BE2C (cell line): ENCODE data around the gene BMP8A.
"Not testable (repeated sequence)": the region's sequence is repeated elsewhere in the genome, so short reads cannot be mapped to it uniquely, and the experiment has no call there.

Experiments
- DNase-seq: peaks from one replicate; pipeline ENCODE4 v3.0.0-alpha.2; 2020
- H3K27me3 ChIP-seq: fragments of 250-450 bp; sonication (Bioruptor Pico); 2 replicates; pipeline ENCODE4 v1.5.1; 2020; ENCODE audit warnings: mild to moderate bottlenecking
- H3K36me3 ChIP-seq: fragments of 250-450 bp; sonication (Bioruptor Pico); 2 replicates; pipeline ENCODE4 v1.5.1; 2020; ENCODE audit warnings: mild to moderate bottlenecking
- H3K4me1 ChIP-seq: fragments of 250-450 bp; sonication (Bioruptor Pico); 2 replicates; pipeline ENCODE4 v1.5.1; 2020
- H3K4me3 ChIP-seq: 2 replicates; pipeline ENCODE4 v1.5.1; 2011; ENCODE audit warnings: low read depth, low read length
- H3K9me3 ChIP-seq: fragments of 250-450 bp; sonication (Bioruptor Pico); 2 replicates; pipeline ENCODE4 v1.5.1; 2020
- CTCF ChIP-seq: IDR thresholded peaks from 2 replicates; pipeline ENCODE4 v1.5.1; 2012; ENCODE audit warnings: mild to moderate bottlenecking, low read depth, low read length

Gene BMP8A

GRCh38 chr1:39452081-39452480 lies 39.4 kb upstream of the BMP8A start:
- no peaks in the 10 kb centered on the region for H3K9me3 ChIP-seq
- DNase-seq: no peak
- TF ChIP-seq CTCF: no peak
- peaks cover 6% of the 10 kb centered on the region for H3K36me3 ChIP-seq
- no peaks in the 10 kb centered on the region for H3K27me3 ChIP-seq
- H3K4me3 ChIP-seq: no peak overlapping the region
- H3K4me1 ChIP-seq: no peaks in the 10 kb centered on the region

- Histone ChIP-seq H3K36me3 (peaks cover 6% of the 10 kb centered on the region), H3K4me3 (no peak overlapping the region), H3K9me3 (no peaks in the 10 kb centered on the region), H3K27me3 (no peaks in the 10 kb centered on the region), H3K4me1 (no peaks in the 10 kb centered on the region)
- TF ChIP-seq CTCF: no peak
- no peak for DNase-seq
These were observed 38.9 kb upstream of the BMP8A start for GRCh38 chr1:39452540-39452939.

GRCh38 chr1:39453603-39454002 lies 37.8 kb upstream of the BMP8A start:
- no peak for DNase-seq
- no peaks in the 10 kb centered on the region for H3K9me3 ChIP-seq
- H3K4me3 ChIP-seq: no peak overlapping the region
- no peaks in the 10 kb centered on the region for H3K4me1 ChIP-seq
- H3K27me3 ChIP-seq: no peaks in the 10 kb centered on the region
- no peak for TF ChIP-seq CTCF
- H3K36me3 ChIP-seq: peaks cover 6% of the 10 kb centered on the region

GRCh38 chr1:39458991-39459390 lies 32.4 kb upstream of the BMP8A start:
- no peak for TF ChIP-seq CTCF
- Histone ChIP-seq H3K9me3 (no peaks in the 10 kb centered on the region), H3K4me3 (no peak overlapping the region), H3K36me3 (peaks cover 6% of the 10 kb centered on the region), H3K27me3 (no peaks in the 10 kb centered on the region), H3K4me1 (no peaks in the 10 kb centered on the region)
- no peak for DNase-seq

GRCh38 chr1:39462074-39462473 lies 29.4 kb upstream of the BMP8A start:
- H3K36me3 ChIP-seq: no peaks in the 10 kb centered on the region; the same call in none of the 2 replicates
- no peak for TF ChIP-seq CTCF

GRCh38 chr1:39466413-39467107 lies 24.9 kb upstream of the BMP8A start:
- Histone ChIP-seq H3K4me1 (no peaks in the 10 kb centered on the region), H3K27me3 (no peaks in the 10 kb centered on the region), H3K36me3 (no peaks in the 10 kb centered on the region; the same call in 1 of the 2 replicates), H3K9me3 (no peaks in the 10 kb centered on the region), H3K4me3 (no peak overlapping the region)
- TF ChIP-seq CTCF: no peak
- no peak for DNase-seq

More at GRCh38 chr1:39462074-39462473, 29.4 kb upstream of the BMP8A start:
- Histone ChIP-seq H3K9me3 (no peaks in the 10 kb centered on the region), H3K27me3 (no peaks in the 10 kb centered on the region), H3K4me1 (no peaks in the 10 kb centered on the region), H3K4me3 (no peak overlapping the region)
- no peak for DNase-seq

- H3K36me3 ChIP-seq, H3K4me3 ChIP-seq, DNase-seq, H3K9me3 ChIP-seq, H3K4me1 ChIP-seq, H3K27me3 ChIP-seq: not testable (repeated sequence)
These were observed 24.2 kb upstream of the BMP8A start for GRCh38 chr1:39467108-39467720.
